Pulmonary artery endothelial cell (primary cell): Measurements from ENCODE around the gene TESPA1. TPM values are rescaled to one million over a fixed set of nuclear protein-coding genes. Genes with fewer than 3 reads are reported as not detected.

Source experiments
- DNase-seq: peaks from one replicate; pipeline ENCODE4 v3.0.0-alpha.2; 2011; ENCODE audit warnings: low read depth, low spot score
- total RNA-seq: library from RNA; depleted of rRNA; stranded (reverse); fragments of >200 nt; gene quantifications from 2 replicates; pipeline ENCODE4 v1.2.3, GENCODE V29; 2014

Gene TESPA1
- total RNA-seq, 1 donor from 2014 or later, result not detected

DNA sequence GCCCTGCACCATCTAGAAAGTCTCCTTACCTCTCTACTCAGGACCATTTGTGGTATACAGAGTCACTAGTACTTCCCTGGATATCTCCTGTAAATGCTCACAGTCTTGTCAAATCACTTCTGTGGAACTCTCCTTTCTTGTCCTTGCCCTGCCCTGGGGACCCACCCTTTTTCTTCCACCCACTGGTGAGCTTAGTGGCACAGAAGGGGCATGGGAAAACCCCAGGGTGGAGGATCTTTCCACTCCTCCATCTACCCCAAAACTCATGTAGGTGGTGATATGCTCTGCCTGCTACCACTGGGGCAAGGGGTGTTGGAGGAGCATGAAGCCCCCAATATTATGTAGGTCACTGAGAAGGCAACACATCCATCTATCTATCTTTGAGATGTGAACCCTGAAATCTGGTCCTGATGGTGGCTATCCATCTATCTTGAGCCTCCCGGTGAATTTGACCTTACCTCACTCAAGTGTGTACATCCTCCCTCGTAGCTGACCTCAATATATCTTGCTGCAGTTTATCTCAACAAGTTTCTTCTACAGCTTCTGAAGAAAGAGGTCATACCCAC lies 943 bp downstream of the TESPA1 start:
- DNase-seq, result no peak

DNA sequence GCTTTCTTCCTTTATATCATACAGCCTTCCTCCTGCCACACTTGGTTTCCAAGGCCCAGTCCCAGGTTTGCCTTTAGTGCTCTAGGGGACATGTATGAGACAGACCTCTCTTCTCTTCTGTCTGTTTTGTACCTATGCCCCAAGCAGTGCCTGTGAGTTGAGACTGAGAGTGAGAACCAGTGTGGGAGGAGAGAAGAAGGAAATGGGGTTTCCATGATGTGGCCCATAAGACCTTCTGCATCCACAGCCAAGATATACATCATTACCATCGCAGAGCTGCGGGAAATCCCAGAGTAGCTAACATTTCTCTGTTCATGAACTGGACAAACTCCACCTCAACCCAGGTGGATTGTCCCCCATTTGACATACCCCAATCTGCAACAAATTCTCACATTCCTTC lies 2.8 kb downstream of the TESPA1 start:
- no peak for DNase-seq

DNA sequence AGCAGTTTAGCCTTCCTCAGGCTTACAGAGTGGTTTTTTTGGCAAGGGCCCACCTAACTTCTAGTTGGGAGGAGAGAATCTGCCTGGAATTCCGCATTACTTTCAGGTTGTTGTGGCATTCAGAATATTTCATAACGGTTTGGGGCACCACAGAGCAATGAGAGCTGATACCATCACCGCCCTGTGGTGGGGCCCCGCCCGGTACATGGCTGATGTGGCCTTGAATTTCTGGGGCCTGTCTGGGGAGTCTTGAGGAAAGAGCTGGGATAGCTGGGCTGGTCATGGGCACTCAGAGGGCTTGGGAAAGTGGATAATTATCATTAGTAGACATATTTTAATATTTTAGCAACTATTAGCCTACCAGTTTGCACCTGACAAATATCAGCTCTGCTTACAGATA lies 4.2 kb downstream of the TESPA1 start:
- no peak for DNase-seq

DNA sequence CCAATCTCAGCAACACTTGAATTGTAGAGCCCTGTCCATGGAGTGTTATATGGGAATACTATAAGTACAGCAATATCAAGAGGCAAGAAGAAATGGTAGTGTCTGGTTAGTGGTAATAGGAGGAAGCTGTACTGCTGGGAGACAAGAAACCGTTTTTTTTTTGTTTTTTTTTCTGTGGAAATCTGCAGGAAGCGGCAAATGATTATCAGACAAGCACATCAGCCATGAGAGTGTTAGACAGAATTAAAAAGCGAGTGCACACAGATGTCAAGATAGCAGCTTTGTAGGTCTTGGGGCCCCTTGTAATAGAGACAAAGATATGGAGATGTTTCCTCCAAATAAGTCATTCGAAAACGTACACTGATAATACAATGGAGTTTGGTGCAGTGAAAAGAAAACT lies 6.7 kb downstream of the TESPA1 start:
- DNase-seq, result no peak

DNA sequence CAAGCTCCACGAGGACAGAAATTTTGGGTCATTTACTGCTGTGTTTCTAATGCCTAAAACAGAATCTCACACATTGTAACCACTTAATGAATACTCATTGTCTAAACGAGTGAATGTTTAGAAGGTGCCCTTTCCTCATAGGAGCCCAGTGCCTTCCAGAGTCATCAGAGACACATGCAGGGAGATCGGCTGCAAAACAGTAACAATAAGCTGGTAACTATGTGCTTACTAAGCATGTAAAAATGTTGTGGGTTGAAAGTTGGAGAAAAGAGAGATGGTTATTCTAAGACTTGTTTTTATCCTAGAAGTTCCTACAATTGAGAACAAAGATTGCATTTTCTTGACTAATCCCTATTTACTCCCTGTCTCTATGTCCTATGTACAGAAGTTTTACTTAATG lies 7.4 kb downstream of the TESPA1 start:
- no peak for DNase-seq

DNA sequence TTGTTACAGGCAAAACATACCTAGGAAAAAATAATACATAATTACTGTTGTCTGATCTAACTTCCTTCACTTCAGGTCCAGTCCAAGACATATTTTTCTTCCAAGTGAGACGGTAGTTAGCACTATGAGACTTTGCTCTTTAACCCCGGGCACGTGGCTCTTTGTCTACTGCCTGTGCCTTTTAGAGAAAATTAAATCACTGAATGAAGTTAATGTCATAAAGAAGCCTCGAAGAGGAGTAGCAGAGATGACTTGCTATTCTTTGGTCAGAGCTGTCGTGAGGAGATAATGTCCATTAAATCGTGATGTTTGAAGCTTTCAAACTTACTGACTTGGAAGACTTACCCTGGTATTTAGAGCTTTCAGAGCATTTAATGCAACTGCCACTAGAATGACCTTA lies 8.7 kb downstream of the TESPA1 start:
- no peak for DNase-seq

DNA sequence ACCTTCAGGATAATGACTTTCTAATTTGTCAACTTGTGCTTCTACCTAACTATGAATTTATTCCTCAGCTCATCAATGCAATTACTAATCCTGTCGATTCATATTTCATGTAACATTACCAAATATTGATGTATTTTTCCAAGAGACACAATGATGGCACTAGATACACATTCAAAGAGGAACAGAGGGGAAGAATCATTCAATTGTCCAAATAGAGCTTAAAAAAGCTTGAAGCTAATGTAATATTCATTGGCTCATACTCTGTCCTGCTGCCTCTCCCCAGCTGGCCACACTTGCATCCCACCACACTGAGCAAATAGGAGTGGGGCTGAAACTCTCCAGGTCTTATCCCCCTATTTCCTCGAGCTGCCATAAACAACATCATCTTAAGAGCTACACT lies 9.3 kb downstream of the TESPA1 start:
- no peak for DNase-seq

DNA sequence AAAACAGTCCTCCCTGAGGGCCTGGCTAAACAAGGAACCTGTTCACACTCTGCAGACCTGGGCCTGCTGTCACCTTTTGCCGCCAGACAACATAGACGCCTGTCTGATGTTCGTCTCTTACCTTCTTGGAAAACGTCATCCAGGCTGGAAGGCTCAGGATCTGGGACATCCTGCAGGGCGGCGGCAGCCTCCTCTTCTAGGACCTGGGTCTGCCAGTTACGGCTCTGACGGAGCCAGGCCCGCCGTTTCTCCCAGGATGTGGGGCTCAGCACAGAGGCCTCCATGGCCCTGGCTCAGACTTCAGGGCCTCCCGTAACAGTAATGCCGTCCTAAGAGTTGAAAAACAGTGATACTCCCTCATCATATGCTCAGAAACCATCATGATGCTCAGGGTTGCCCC lies 10.3 kb downstream of the TESPA1 start:
- no peak for DNase-seq

DNA sequence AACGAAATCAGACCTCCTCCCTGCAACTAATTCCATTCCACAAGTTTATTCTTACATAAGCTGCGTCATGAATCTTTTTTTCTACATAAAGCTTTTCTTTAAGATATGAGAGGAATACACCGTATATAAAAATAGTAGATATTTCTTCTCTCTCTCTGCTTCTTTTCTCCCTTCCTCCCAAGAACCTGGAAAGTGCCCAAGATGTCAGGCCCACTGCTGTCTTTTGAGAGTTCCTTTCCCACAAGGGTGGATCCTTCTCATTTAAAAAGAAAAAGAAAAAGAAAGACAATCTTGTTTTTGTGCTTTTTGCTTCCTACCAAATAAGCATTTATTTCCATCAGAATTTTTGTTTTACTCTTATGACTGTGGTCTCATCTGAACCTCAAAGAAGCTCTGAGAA lies 11.0 kb downstream of the TESPA1 start:
- no peak for DNase-seq

DNA sequence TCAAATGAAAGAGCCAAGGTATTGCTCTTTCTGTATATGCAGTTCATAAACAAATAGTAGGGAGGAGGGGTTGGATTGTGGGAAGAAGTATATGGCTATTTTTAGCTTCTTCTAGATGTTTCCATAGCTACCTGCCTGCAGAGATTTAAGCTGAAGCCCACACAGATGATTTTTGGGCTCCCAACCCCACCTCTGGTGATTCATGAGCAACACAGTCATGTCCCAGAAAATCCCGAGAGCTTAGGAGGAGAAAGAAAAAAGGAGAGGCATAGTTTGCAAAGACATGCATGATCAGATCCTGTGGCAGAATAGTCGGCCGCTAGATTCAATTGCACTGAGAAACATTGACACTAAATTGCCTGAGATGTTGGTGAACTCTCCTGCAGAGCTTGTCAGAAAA lies 13.8 kb downstream of the TESPA1 start:
- no peak for DNase-seq

DNA sequence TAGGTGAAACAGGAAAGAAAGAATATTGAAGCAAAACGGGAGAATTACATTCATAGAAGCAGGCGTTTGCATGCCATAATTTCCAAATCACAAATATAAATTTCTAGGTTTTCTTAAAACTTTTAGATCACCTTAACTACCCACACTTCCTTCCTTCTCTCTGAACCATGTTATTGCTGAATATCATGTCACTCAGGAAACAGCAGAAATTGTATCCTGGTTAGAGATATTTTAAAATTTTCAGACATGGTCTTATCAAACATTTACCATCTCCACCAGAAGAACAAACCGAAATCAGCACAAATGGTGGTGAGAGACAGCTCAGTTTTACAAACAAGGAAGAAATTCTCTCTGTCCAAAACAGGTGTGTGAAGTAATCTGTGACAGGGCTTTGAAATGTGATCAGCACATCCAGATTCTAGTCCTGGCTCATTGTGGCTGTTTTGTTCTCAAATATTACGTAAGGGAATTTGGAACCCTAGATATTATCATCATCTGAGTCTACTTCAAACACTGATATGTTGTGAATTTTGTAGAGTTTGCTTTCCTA lies 16.3 kb downstream of the TESPA1 start:
- DNase-seq, result no peak

DNA sequence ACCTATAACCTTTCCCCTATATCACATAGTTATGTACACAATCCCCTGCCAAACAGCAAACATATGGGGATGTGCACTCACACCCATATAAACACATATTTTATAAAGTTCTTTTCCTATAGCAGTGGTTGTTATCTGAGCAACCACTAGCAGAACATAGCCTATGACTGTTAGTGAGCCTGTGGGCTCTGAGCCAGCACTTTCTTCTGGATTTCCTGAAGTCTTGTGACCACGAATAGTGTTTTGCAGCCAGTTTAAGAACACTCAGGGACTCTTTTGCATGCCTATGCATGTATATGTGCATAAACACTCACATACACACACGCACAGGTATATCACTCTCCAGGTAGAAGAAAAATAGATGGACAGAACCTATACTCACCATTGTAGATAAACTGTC lies 17.1 kb downstream of the TESPA1 start:
- no peak for DNase-seq

DNA sequence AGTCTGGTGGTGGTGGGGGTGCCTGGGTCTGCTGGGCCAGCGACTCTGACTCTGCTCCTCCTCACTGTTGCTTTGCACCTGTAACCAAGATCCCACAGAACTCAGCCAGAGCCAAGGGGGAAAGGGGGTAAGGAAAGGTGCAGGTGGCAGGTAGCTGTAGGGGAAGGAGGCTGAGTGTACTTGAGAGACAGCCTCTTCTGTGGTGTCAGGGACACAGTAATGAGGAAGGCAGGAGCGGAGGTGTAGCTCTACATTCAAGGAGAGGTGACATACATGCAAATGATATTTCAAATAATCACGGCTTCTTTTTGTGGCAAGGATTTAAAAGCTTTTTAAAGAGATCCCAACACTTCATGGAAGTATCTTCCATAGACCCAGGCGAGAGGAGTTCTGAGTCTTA lies 23.4 kb downstream of the TESPA1 start:
- no peak for DNase-seq

DNA sequence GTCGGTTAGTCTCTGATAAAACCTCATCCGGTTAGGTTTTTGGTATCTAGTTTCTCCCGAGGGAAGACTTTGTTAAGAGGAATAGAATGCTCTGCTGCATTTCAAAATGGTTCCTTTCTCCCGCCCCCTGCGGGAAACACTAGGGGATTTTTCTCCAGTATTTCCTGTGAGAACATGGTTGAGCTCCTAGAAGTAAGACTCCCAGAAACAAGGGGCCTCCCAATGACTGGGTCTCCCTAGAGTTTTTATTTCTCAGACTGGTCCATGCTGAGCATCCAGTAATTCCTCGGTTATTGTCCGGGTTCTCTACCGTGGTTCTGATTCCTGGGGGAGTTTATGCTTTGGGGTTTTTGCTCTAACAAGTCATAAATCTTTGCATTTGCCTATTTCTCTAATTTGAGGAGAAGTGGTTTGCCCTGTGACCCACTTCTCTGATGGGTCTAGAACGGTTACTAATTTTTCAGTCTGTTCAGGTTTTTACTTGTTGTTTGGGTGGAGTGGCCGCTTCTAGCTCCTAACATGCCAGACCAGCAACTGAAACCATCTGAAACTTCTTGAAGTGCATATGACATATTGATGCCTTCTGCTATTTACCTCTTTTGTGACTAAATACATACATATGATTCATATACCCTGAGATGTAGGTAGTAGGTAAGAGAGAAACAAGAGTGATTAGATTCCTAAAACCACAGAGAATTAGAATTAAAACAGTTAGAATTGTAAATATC lies 25.1 kb downstream of the TESPA1 start:
- DNase-seq, result no peak

DNA sequence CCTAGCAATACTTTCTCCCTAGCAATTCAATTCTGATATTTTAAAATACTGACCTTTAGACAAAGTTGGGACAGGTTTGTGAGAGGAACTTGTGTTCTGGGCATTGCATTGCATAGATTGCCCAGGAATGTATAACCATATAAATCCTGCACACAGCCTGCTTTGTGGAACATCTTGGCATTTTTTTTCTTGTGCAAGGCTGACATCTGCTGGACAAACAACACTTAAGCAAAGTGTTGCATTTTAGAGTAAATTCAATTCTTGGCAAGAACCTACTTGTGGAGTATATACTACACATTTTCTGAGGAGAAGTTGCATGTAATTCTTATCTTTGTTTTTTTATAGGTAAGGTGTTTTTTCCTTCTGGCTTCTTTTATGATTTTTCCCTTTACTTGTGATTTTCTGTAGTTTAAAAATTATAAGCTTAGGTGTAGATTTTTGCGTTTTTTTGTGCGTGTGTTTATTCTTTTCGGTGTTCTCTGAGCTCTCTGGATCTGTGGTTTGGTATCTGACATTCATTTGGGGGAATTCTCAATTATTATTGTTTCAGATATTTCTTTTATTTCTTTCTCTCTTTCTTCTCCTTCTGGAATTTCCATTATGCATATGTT lies 26.4 kb downstream of the TESPA1 start:
- peak; percentile 26 for DNase-seq

DNA sequence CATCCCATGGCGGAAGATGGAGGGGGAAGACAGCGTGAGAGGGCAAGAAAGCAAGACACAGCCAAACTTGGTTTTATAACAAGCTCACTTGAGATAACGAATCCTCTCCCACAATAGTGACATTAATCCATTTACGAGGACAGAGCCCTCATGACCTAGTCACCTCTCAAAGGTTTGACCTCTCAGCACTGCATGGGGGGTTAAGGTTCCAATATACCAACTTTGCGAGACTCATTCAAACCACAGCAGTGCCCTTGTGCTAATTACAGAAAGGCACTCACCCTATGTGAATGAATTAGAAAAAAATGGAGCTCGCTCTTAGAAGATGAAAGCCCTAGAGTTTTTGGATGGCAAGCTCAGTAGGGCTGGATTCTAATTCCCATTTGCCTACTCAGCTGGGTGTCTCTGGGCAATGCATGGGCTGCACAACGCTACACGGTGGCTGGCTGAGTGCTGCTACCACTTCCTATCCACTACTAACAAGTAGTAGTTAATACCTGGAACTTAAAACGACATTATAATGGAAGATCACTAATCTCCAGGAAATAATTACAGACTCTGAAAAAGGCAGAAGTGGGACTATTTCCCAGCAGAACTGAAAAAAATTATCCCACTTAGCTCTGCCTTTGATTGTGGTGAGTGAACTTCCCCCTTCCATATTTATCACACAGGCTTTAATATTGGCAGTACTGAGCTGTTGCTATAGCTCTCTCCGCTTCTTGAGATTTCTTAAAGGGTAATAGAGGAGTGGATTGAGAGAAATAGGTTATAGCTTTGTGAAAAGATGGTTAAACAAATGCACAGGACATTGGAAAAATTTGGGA lies 27.5 kb downstream of the TESPA1 start:
- no peak for DNase-seq

DNA sequence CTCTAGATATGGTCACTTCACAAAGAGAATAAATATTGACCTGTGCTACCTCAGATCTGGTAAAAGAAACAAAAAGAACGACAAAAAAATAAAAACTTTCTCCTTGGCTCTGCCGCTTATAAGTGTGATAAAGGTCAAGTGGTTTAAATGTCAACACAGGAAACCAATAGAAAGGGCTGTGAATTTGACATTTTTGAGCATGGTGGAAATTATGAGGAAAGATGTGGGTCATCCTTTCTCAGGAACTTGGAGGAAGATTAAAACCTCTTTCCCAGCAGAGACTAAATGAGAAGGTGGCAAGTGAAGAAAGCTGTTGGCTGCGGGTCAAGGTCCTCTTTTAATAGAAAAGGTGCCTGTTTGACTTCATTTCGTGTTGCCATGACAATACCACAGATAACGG lies 28.2 kb downstream of the TESPA1 start:
- DNase-seq, result no peak

DNA sequence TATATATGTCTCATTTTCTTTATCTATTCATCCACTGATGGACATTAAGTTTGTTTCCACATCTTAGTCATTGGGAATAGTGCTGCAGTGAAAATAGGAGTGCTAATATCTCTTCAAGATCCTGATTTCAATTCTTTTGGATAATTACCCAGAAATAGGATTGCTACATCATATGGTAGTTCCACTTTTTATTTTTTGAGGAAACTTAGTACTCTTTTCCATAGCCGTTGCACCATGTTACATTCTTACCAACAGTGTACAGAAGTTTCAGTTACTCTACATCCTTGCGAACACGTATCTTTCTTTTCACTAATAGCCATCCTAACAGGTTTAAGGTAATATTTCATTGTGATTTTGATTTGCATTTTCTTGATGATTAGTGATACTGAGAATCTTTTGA lies 29.8 kb downstream of the TESPA1 start:
- DNase-seq, result no peak

DNA sequence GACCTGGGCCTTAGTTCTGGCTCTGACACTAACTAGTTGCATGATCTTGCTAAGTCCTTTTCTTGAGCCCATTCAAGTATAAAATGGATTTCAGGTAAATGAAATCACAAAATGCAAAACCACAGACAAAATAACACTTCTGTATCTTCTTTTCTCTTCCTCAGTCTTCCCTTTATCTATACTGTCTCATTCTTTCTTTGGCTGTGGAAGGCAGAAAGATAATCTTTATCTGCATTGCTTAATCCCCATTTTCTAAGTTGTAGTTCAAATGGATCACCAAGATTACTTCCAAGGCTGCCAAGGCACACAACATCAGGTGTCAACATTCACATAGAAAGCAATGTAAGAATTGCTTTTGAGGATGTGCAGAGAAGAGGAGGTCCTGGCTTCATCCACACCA lies 30.3 kb downstream of the TESPA1 start:
- DNase-seq, result no peak

DNA sequence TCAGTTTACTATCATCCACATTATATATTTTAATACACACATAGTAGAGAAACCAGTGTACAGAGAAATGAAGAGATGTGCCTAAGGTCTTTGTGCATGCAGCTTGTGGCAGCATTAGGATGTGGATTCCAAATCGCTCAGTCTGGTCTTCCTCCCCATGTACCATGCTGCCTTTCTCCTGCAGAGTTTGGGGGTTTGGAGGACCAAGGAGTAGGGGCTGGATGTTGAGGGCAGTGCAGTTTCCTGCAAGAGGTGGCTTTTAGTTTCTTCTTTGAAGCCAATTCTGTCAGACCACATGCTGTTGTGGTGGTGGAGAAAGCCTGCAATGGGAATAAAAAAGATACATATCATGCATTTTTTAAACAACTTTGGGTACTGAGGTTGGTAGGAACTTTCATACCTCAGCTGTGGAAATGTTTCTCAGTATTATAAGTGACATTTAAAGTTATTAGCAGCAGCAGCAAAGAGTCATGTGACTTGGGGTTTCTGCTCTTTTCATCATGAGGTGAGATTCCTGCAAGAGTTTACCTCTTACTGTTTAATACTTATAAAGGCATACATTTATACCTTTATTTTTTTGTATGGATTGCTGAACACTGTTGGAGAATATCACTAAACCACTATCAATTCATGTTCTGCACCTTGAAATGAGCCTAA lies 34.4 kb downstream of the TESPA1 start:
- no peak for DNase-seq

DNA sequence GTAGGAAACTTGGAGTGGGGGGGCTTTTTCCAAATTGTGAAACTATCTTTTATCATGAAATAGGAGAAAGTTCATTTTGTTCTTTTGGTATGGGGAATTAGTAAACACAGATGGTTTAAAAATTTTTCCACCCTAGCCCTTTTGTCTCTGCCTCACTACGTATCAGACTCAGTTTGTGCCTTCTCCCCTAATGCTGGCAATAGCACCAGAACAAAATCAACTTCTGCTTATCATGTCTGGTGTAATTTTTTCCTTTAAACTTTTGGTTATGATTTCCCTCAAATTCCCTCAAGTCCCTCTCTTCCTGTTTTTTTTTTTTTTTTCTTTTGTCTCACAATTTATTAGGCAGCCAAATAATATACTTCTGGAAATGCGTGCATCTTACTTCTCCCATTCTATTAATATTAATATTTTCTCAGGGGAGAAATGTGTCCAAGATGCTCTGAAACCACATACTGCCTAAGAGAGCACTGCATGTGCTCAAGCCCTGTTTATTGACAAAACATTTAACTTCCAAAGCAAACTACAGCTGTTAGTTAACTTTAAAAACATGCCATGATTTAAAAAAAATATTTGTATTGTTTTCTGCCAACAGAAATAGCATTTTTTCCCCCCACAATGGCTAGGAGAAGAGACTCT lies 35.4 kb downstream of the TESPA1 start:
- no peak for DNase-seq
